Measurements from ENCODE around the gene FAAP20. TPM values are rescaled to one million over a fixed set of nuclear protein-coding genes. Genes with fewer than 3 reads are reported as not detected.

Gene FAAP20
- total and polyA plus RNA-seq, 9 of the 15 experiments (the other 6 are each of a cell fraction or from before 2014, with no cell fraction given) = 0.58 to 143 (median 9.9) TPM

DNA sequence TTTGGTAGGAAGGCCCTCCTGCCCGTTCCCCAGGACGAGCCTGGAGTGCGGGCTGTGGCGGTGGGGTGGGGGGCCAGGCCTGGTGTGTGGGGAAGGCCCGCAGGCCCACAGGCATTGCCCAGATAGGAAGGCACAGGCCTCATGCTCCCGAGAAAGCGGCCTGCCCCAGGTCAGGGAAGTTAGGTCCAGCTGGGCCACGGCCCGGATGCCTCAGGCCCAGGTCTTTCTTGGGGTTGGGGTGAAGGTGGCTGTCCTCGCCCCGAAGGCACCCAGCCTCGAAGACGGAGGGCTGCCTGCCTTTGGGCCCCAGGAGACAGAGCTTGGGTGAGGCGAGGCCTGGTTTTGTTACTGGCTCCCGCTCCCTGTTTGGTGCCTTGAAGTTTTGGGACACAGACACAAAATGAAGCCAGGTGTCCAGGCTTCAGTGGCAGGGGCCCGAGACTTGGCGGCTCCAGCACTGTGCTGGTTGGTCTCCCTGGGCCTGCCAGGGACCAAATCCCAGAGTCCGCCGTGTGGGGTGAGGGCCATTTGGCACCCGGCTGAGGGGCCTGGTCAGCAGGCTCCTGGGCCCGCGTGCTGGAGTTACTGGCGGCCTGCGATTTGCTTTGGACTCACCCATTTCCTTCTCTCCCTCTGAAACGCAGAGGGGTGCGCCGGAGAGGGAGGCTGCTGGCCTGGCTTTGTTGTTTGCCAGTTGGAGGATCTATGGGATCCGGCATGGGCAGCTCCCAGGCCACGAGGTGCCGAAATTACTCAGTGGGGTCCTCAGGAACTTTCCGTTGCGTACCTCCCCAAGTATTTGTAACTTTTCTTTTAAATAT lies 35.5 kb upstream of the FAAP20 start (continued):
- TF ChIP-seq, protein P1, sequence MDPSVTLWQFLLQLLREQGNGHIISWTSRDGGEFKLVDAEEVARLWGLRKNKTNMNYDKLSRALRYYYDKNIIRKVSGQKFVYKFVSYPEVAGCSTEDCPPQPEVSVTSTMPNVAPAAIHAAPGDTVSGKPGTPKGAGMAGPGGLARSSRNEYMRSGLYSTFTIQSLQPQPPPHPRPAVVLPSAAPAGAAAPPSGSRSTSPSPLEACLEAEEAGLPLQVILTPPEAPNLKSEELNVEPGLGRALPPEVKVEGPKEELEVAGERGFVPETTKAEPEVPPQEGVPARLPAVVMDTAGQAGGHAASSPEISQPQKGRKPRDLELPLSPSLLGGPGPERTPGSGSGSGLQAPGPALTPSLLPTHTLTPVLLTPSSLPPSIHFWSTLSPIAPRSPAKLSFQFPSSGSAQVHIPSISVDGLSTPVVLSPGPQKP (CRISPR knock-in tag; IDR thresholded peaks at IDR 0.05) = no peak
- 0 out of 4 replicates have a peak, but pooled peaks of 1 of the 2 experiments have one; percentile 13 for TF ChIP-seq NRF1 (conservative IDR thresholded peaks at IDR 0.05 in 1 of 2, IDR thresholded peaks at IDR 0.05 in 1 of 2)
- TF ChIP-seq, protein P2, sequence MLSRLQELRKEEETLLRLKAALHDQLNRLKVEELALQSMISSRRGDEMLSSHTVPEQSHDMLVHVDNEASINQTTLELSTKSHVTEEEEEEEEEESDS (CRISPR knock-in tag; IDR thresholded peaks at IDR 0.05) = no peak
- no peak for TF ChIP-seq ZNF76 (CRISPR knock-in tag; IDR thresholded peaks at IDR 0.05; ENCODE audit: borderline replicate concordance)
- TF ChIP-seq, protein P3, sequence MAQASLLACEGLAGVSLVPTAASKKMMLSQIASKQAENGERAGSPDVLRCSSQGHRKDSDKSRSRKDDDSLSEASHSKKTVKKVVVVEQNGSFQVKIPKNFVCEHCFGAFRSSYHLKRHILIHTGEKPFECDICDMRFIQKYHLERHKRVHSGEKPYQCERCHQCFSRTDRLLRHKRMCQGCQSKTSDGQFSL (CRISPR knock-in tag; IDR thresholded peaks at IDR 0.05) = no peak
- TF ChIP-seq, protein P3 (tag; IDR thresholded peaks at IDR 0.05) = no peak
- peak; percentile 44; the same call in 1 of the 2 replicates for TF ChIP-seq CEBPG (CRISPR knock-in tag; IDR thresholded peaks at IDR 0.05)
- TF ChIP-seq CEBPG (tag; conservative IDR thresholded peaks at IDR 0.05 in 1 of 2, IDR thresholded peaks at IDR 0.05 in 1 of 2) = no peak
- TF ChIP-seq, protein P4, sequence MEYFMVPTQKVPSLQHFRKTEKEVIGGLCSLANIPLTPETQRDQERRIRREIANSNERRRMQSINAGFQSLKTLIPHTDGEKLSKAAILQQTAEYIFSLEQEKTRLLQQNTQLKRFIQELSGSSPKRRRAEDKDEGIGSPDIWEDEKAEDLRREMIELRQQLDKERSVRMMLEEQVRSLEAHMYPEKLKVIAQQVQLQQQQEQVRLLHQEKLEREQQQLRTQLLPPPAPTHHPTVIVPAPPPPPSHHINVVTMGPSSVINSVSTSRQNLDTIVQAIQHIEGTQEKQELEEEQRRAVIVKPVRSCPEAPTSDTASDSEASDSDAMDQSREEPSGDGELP (CRISPR knock-in tag; IDR thresholded peaks at IDR 0.05; ENCODE audit: borderline replicate concordance) = peak; percentile 36; the same call in 1 of the 2 replicates
- TF ChIP-seq MYNN (IDR thresholded peaks at IDR 0.05) = no peak
- no peak for TF ChIP-seq MYNN (CRISPR knock-in tag; IDR thresholded peaks at IDR 0.05)
- no peak for TF ChIP-seq CREB1 (IDR thresholded peaks at IDR 0.05)
- TF ChIP-seq CREB1 (CRISPR knock-in tag; IDR thresholded peaks at IDR 0.05) = 0 out of 2 replicates have a peak, but pooled peaks have one; percentile 21
- peak; percentile 58 for TF ChIP-seq HMGN3 (IDR thresholded peaks at IDR 0.05; ENCODE audit: borderline replicate concordance, extremely low read depth, insufficient read length, low read depth, low read length)
- TF ChIP-seq ZNF263 (CRISPR knock-in tag; IDR thresholded peaks at IDR 0.05; ENCODE audit: borderline replicate concordance) = peak; percentile 41; the same call in 1 of the 2 replicates
- no peak for TF ChIP-seq ZNF764 (CRISPR knock-in tag; IDR thresholded peaks at IDR 0.05; ENCODE audit: low read depth)
- no peak for TF ChIP-seq CREM (IDR thresholded peaks at IDR 0.05; ENCODE audit: low read depth)
- TF ChIP-seq, protein P5, sequence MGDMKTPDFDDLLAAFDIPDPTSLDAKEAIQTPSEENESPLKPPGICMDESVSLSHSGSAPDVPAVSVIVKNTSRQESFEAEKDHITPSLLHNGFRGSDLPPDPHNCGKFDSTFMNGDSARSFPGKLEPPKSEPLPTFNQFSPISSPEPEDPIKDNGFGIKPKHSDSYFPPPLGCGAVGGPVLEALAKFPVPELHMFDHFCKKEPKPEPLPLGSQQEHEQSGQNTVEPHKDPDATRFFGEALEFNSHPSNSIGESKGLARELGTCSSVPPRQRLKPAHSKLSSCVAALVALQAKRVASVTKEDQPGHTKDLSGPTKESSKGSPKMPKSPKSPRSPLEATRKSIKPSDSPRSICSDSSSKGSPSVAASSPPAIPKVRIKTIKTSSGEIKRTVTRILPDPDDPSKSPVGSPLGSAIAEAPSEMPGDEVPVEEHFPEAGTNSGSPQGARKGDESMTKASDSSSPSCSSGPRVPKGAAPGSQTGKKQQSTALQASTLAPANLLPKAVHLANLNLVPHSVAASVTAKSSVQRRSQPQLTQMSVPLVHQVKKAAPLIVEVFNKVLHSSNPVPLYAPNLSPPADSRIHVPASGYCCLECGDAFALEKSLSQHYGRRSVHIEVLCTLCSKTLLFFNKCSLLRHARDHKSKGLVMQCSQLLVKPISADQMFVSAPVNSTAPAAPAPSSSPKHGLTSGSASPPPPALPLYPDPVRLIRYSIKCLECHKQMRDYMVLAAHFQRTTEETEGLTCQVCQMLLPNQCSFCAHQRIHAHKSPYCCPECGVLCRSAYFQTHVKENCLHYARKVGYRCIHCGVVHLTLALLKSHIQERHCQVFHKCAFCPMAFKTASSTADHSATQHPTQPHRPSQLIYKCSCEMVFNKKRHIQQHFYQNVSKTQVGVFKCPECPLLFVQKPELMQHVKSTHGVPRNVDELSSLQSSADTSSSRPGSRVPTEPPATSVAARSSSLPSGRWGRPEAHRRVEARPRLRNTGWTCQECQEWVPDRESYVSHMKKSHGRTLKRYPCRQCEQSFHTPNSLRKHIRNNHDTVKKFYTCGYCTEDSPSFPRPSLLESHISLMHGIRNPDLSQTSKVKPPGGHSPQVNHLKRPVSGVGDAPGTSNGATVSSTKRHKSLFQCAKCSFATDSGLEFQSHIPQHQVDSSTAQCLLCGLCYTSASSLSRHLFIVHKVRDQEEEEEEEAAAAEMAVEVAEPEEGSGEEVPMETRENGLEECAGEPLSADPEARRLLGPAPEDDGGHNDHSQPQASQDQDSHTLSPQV (IDR thresholded peaks at IDR 0.05) = peak; percentile 84
